ENCODE results near the gene FAP.

The FAP gene

GRCh38 chr2:162277381-162277780 is 34.1 kb upstream of the FAP start:
- no peaks in the 10 kb centered on the region for H3K4me1 ChIP-seq (ENCODE audit: control insufficient read depth, insufficient read depth, low read length)
- CTCF ChIA-PET, result interaction anchor here (4.0 kb wide), 1 partner anchor 21 kb away, joined by 23 read pairs; no protein-coding TSS in a partner anchor
- H3K9me3 ChIP-seq (ENCODE audit: control insufficient read depth, insufficient read depth, low read depth, low read length), result no peaks in the 10 kb centered on the region
- peaks cover 0 to 13% of the 10 kb centered on the region in 2 experiments; a peak in 1 of 3 replicates for H3K36me3 ChIP-seq (ENCODE audit: control insufficient read depth in 2 of 2, insufficient read depth in 1 of 2, low read length in 2 of 2)
- TF ChIP-seq ZNF404 (tag by site-specific recombination; IDR thresholded peaks at IDR 0.05) (no peak), TCF7L2 (IDR thresholded peaks at IDR 0.05; ENCODE audit: borderline replicate concordance, low read depth, low read length) (no peak), ZNF37A (tag by site-specific recombination; IDR thresholded peaks at IDR 0.05) (no peak), ZNF548 (tag by site-specific recombination; IDR thresholded peaks at IDR 0.05) (no peak), ZNF704 (tag by site-specific recombination; IDR thresholded peaks at IDR 0.05) (no peak)
- POLR2A ChIA-PET, result no interaction called here
- H3K4me3 ChIP-seq (ENCODE audit: low read depth, low read length), result no peak overlapping the region
- H3K27ac ChIP-seq (ENCODE audit: extremely low read depth, low read depth, low read length), result no peak overlapping the region

- ChIA-PET POLR2A (no interaction called here), CTCF (interaction anchor here (0.6 kb wide), 1 partner anchor 200 kb away, joined by 3 read pairs; no protein-coding TSS in a partner anchor)
- TF ChIP-seq ZNF121 (tag by site-specific recombination; IDR thresholded peaks at IDR 0.05) (no peak), ZBTB7A (tag by site-specific recombination; IDR thresholded peaks at IDR 0.05; ENCODE audit: low read depth) (no peak), ATF2 (tag by site-specific recombination; IDR thresholded peaks at IDR 0.05; ENCODE audit: low read depth) (no peak), BCL11A (tag by site-specific recombination; IDR thresholded peaks at IDR 0.05; ENCODE audit: low read depth) (no peak), ZNF138 (tag by site-specific recombination; IDR thresholded peaks at IDR 0.05; ENCODE audit: borderline replicate concordance) (no peak), ZFP69B (tag by site-specific recombination; IDR thresholded peaks at IDR 0.05) (no peak), OVOL3 (tag by site-specific recombination; IDR thresholded peaks at IDR 0.05) (no peak), MZF1 (tag by site-specific recombination; IDR thresholded peaks at IDR 0.05; ENCODE audit: borderline replicate concordance) (no peak), TCF7L2 (IDR thresholded peaks at IDR 0.05; ENCODE audit: borderline replicate concordance, low read depth, low read length) (no peak), ZSCAN4 (tag by site-specific recombination; IDR thresholded peaks at IDR 0.05) (no peak), ZNF514 (tag by site-specific recombination; IDR thresholded peaks at IDR 0.05) (no peak), ZNF394 (tag by site-specific recombination; IDR thresholded peaks at IDR 0.05; ENCODE audit: borderline replicate concordance) (no peak), ZNF530 (tag by site-specific recombination; IDR thresholded peaks at IDR 0.05; ENCODE audit: low read depth) (no peak), ZNF610 (tag by site-specific recombination; IDR thresholded peaks at IDR 0.05; ENCODE audit: borderline replicate concordance) (no peak), ZNF645 (tag by site-specific recombination; IDR thresholded peaks at IDR 0.05) (no peak), ZNF449 (tag by site-specific recombination; IDR thresholded peaks at IDR 0.05) (no peak), ZBTB6 (tag by site-specific recombination; IDR thresholded peaks at IDR 0.05) (no peak), HIC1 (tag by site-specific recombination; IDR thresholded peaks at IDR 0.05) (no peak), ZNF391 (tag by site-specific recombination; IDR thresholded peaks at IDR 0.05; ENCODE audit: borderline replicate concordance, low read depth) (no peak)
Observed at GRCh38 chr2:162267996-162268395, 24.8 kb upstream of the FAP start.

More at GRCh38 chr2:162267996-162268395, 24.8 kb upstream of the FAP start:
- Histone ChIP-seq H3K4me3 (ENCODE audit: low read depth, low read length) (no peak overlapping the region), H3K9me3 (ENCODE audit: control insufficient read depth, insufficient read depth, low read depth, low read length) (no peaks in the 10 kb centered on the region), H3K4me1 (ENCODE audit: control insufficient read depth, insufficient read depth, low read length) (no peaks in the 10 kb centered on the region), H3K27ac (ENCODE audit: extremely low read depth, low read depth, low read length) (no peak overlapping the region), H3K36me3 (ENCODE audit: control insufficient read depth in 2 of 2, insufficient read depth in 1 of 2, low read length in 2 of 2) (peaks cover 0 to 24% of the 10 kb centered on the region in 2 experiments; a peak in 1 of 3 replicates)

Measured in HEK293 (cell line).